NCI-H345 treated with DMSO at 0.1 percent for 48 hours (cell line): ENCODE measurements around the gene HAPSTR1.

Experiments used
- DNase-seq: peaks from one replicate; lab custom pipeline; 2025; ENCODE audit not compliant: unreplicated experiment; lab: John Stamatoyannopoulos, UW

Gene HAPSTR1

GRCh38 chr16:9095656-9096397, 4.4 kb downstream of the HAPSTR1 start:
- no peak for DNase-seq

- no peak for DNase-seq
These were observed 5.0 kb downstream of the HAPSTR1 start for GRCh38 chr16:9096416-9096952.

- DNase-seq, result no peak
These were observed 6.1 kb downstream of the HAPSTR1 start for GRCh38 chr16:9097266-9098219.

- no peak for DNase-seq
These were observed 7.1 kb downstream of the HAPSTR1 start for GRCh38 chr16:9098377-9099090.

GRCh38 chr16:9099131-9099625, 7.7 kb downstream of the HAPSTR1 start:
- no peak for DNase-seq

GRCh38 chr16:9102379-9102778, 10.9 kb downstream of the HAPSTR1 start:
- DNase-seq, result no peak

- DNase-seq, result no peak
These were observed 11.5 kb downstream of the HAPSTR1 start for GRCh38 chr16:9102943-9103342.

GRCh38 chr16:9103546-9103945, 12.1 kb downstream of the HAPSTR1 start:
- DNase-seq, result no peak

- DNase-seq, result no peak
These were observed 13.7 kb downstream of the HAPSTR1 start for GRCh38 chr16:9105189-9105588.

- no peak for DNase-seq
These were observed 15.9 kb downstream of the HAPSTR1 start for GRCh38 chr16:9107025-9107970.

GRCh38 chr16:9109255-9109654, 17.8 kb downstream of the HAPSTR1 start:
- DNase-seq, result no peak

- no peak for DNase-seq
These were observed 20.9 kb downstream of the HAPSTR1 start for GRCh38 chr16:9112166-9112843.

- no peak for DNase-seq
These were observed 21.4 kb downstream of the HAPSTR1 start for GRCh38 chr16:9112844-9113186.

GRCh38 chr16:9113707-9114106, 22.3 kb downstream of the HAPSTR1 start:
- no peak for DNase-seq

- no peak for DNase-seq
These were observed 22.7 kb downstream of the HAPSTR1 start for GRCh38 chr16:9114112-9114511.

- DNase-seq, result no peak
These were observed 23.4 kb downstream of the HAPSTR1 start for GRCh38 chr16:9114842-9115241.

- no peak for DNase-seq
These were observed 23.8 kb downstream of the HAPSTR1 start for GRCh38 chr16:9115277-9115676.

- no peak for DNase-seq
These were observed 24.7 kb downstream of the HAPSTR1 start for GRCh38 chr16:9116141-9116540.

- no peak for DNase-seq
These were observed 26.7 kb downstream of the HAPSTR1 start for GRCh38 chr16:9118170-9118569.
